Stimulated activated naive CD4-positive, alpha-beta T cell treated with Interleukin-2 at 50 U/mL for 16 hours (primary cell): ENCODE results near the gene C1QTNF1.

Source experiments
- DNase-seq: peaks from one replicate; lab custom pipeline; 2025; lab: John Stamatoyannopoulos, UW

Gene C1QTNF1

GRCh38 chr17:79041041-79041570 is 17.1 kb downstream of the C1QTNF1 start:
- DNase-seq: no peak

DNA sequence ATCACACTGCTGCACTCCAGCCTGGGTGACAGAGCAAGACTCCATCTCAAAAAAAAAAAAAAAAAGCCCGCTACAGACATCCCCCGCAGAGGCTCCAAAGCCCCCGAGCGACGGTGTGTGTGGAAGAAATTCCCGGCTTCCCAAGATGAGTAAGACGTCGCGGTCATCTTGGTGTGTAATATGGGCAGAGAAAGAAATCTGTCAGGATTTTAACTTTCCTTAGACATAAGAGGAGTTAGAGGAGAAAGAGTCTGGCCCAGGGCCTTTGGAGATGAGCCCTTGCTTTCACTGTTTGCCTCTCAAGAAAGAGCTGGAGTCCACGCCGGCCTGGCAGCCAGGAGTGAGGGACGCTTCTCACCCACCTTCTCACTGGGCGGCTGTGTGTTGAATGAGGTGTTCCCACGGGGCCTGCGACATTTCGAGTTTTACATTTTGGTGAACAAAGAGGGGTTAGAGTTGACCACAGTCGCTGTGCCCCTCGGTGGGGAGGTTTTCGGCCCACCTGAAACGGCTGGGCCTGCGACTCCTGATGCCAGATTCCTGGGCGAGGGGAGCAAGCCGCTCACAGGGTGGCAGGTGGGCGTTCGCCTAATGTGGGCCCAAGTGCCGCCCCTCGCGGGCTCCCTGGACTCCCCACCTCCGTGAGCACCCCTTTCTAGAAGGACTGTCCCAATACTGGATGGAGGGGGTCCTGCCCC is 17.9 kb downstream of the C1QTNF1 start:
- no peak for DNase-seq

- DNase-seq: peak; percentile 45
Measured at GRCh38 chr17:79042421-79043190, 18.6 kb downstream of the C1QTNF1 start.

- DNase-seq: no peak
Measured at GRCh38 chr17:79043191-79043930, 19.4 kb downstream of the C1QTNF1 start.

- no peak for DNase-seq
Measured at GRCh38 chr17:79043931-79044320, 20.0 kb downstream of the C1QTNF1 start.

- DNase-seq: no peak
Measured at GRCh38 chr17:79044462-79044861, 20.5 kb downstream of the C1QTNF1 start.

GRCh38 chr17:79045001-79045729 is 21.2 kb downstream of the C1QTNF1 start:
- no peak for DNase-seq

DNA sequence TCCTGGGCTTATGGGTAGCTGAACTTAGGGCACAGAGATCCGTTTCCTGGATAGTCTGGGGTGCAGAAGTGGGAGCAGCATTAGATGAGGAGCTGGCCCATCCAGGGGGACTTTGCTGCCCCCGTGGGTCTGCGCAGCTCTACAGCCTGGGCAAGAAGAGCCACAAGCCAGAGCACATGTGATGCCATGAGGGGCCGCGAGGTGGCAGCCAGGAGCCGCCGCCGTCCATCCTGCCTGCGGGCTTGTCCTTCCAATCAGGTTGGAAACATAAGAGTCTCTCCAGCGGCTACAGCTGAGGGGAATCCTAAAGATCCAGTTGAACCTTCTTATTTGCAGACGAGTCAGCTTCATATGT is 21.9 kb downstream of the C1QTNF1 start:
- DNase-seq: peak; percentile 51

DNA sequence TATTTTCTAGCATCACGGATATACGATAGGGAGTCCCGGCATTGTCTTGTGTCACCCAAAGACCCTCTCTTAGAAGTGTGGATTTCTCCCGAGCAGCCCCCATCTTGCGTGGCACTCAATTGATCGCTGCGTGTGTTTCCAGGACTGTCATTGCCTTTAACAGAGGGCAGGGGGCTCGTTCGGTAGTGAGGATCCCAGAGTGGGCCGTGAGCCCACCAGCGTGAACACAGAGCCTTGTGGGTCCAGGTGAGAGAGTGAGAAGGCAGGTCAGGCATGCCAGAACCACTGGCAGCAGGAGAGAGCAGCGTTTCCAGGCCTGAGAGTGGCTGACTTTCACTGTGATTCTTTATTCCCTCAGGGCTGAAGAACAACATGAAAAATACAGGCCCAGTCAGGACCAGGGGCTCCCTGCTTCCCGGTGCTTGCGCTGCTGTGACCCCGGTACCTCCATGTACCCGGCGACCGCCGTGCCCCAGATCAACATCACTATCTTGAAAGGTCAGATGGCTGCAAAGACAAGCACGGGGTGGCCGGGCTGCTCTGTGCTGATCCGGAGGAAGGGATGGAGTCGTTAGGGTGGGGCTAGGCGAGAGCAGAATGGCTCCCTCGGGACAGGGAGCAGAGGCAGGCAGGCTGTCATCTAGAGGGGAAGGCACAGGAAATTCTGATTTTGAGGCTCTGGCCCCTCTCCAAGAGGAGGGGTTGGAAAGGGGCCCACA is 22.4 kb downstream of the C1QTNF1 start:
- no peak for DNase-seq

- DNase-seq: no peak
Measured at GRCh38 chr17:79046916-79047280, 22.9 kb downstream of the C1QTNF1 start.

DNA sequence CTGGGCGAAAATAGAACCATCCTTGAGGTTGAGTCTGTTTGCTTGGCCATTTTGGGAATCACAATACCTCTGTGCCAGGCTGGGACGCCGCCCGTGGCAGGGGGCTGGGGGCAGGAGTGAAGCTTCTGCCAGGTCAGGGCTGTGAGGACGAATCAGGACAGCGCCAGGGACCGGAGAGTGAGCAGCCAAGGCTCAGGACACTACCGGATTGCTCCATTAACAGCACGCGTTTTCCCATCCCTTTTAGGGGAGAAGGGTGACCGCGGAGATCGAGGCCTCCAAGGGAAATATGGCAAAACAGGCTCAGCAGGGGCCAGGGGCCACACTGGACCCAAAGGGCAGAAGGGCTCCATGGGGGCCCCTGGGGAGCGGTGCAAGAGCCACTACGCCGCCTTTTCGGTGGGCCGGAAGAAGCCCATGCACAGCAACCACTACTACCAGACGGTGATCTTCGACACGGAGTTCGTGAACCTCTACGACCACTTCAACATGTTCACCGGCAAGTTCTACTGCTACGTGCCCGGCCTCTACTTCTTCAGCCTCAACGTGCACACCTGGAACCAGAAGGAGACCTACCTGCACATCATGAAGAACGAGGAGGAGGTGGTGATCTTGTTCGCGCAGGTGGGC is 23.4 kb downstream of the C1QTNF1 start:
- DNase-seq: no peak

GRCh38 chr17:79047923-79048825 is 24.2 kb downstream of the C1QTNF1 start:
- no peak for DNase-seq

- DNase-seq: no peak
Measured at GRCh38 chr17:79048826-79049755, 25.1 kb downstream of the C1QTNF1 start.

GRCh38 chr17:79049821-79050220 is 25.9 kb downstream of the C1QTNF1 start:
- DNase-seq: no peak

DNA sequence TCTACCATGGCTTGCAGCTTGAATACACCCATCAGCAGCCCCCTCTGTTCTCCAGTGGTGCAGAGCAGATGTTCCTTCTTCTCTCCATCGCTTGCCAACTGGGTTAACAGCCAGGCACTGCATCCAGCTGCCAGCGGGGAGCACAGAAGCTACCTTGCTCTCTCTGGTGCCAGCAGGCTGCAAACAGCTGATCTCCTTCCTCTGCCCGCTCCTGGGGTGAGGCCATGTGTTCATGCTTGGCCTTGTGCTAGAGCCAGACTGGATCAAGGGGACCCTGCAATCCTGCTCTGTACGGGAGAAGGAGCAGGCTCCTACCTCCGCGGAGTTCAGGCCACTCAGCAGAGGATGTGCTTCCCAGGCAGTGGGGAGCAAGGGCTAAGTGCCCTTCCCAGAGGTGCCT is 26.6 kb downstream of the C1QTNF1 start:
- no peak for DNase-seq

GRCh38 chr17:79051306-79051705 is 27.3 kb downstream of the C1QTNF1 start:
- no peak for DNase-seq

- no peak for DNase-seq
Measured at GRCh38 chr17:79052131-79052530, 28.2 kb downstream of the C1QTNF1 start.

DNA sequence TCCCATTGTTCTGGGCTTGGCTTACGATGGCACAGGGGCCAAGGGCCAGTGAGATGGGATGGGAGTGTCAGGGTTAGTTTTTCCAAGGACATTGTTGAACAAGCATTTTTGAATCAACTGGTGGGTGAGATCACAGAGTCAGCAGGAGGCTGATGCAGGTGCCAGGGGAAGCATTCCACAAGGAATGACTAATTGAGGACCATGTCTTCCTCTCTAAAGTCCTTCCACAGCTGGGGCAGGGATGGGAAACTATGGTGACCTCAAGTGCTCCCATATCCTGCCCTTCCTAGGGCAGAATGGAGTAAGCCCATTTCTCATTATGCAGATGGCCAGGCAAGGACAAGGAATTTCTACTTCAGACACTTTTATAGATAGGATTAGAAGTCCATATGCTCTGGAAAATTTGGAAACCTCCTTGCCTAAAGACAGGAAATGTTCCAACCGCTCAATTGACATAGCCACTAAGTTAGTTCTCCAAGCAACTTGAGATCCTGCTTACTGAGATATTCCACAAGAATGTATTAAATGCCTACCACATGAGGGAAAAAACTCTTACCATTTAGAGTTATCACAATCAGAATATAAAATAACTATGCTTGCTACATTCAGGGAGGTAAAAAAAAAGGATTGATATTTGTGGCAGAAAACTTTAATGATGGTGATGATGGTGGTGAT is 29.4 kb downstream of the C1QTNF1 start:
- DNase-seq: no peak
